Fibroblast of the conjunctiva (primary cell): ENCODE data around the gene MAD2L1.

ENCODE experiments used
- DNase-seq: peaks from one replicate; pipeline ENCODE4 v3.0.0-alpha.2; 2010; ENCODE audit warnings: low read depth

MAD2L1 gene

DNA sequence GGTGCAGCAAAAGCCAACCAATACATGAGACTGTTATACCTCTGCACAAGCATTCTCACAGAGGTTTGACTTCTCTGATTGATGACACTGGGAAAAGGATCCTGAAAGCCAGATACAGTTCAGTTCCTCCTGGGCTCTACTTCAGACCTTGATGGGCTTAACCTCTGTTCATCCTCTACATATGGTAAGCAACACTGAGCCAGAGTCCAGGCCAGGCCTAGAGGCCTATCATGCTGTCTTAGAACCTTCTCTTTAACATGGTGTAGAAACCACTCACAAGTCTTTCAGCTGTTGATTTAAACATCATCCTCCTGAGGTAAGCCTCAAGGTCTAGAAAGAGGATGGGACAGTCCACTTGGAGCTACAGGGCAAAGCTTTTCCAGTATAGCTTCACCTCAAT, 9.2 kb downstream of the MAD2L1 start:
- no peak for DNase-seq

- peak; percentile 33 for DNase-seq
These were observed 10.4 kb downstream of the MAD2L1 start for GRCh38 chr4:120056246-120056645.

DNA sequence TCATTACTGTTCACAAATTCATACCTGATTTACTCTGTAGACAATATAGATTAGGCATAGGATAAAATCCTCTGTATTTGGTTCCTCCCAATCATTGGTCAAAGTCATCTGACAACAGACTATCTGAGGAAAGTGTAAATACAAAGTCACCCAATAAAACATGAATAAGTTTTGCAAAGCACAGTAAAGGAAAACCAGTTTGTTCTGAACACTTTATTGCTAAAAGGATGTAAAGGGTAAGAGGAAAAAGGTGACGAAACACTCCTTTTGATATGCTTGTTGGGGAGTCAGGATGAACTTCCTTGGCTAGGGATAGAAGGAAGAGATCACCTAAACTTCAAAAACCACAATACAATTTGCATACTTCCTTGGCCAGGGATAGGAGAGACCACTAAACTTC, 10.9 kb downstream of the MAD2L1 start:
- no peak for DNase-seq

DNA sequence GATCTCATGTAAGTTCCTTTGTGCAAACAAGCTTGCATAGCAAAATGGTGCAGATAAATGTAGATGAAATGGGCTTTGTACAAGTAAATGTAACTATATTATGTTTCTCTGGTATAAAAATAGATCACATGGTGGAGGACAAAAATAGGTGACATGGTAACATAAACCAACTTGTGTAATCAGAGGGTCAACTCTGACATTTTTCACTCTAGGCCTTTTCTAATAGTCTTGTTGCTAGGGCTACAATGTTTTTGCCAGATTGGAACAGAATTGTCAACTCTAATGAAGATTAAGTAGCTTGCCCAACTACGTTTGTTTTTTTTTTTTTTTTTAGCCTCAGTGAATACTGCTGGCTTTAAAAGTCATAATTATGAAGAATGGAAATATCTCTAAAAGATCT, 11.5 kb downstream of the MAD2L1 start:
- no peak for DNase-seq

DNA sequence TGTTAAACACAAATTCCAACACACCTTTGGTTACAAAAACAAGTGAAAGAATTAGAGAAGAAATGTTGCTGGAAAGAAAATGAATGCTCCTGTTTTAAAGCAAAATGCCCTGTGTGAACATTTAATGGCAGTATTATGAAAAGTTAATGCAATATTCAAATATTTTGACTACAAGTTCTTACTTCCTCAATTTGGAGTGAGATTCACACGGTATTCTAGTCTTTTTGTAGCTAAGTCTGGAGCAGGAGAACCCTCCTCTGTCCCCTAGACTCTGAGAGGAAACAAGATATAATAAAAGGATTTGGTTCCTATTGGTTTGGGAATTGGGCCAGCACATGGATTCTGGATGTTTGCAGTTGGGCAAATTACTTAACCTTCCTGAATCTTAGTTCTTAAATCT, 12.7 kb downstream of the MAD2L1 start:
- no peak for DNase-seq

DNA sequence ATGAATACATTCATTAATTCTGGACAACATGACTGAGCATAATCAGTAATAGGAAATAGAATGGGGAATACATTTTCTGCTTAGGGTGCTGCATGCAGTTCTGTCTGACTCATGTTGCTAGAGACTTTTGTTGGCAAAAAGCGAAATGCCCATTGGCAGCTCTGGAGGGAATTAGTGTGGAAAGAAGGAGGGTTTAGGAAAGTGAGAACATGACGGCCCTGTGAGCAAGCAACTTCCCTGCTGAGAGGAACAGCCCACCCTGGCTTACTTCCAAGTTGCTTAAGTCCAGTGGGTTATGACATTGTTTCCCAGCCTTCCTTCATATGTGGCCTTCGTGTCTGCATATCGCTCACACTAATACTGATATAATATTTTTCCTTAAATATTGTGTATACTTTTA, 13.8 kb downstream of the MAD2L1 start:
- peak; percentile 98 for DNase-seq

- no peak for DNase-seq
These were observed 15.4 kb downstream of the MAD2L1 start for GRCh38 chr4:120051253-120051652.

GRCh38 chr4:120049732-120050494, 16.7 kb downstream of the MAD2L1 start:
- peak; percentile 77 for DNase-seq

DNA sequence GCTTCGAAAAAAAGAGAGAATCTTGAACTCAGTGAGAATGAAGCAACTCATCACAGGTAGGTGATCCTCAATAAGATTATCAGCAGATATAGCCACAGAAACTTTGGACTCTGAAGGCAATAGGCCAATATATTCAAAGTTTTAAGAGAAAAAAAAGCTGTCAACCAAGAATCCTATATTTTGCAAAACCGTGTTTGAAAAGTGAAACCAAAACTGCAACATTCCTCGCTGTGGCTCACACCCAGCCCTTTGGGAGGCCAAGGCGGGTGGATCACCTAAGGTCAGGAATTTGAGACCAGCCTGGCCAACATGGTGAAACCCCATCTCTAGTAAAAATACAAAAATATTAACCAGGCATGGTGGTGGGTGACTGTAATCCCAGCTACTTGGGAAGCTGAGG, 22.8 kb downstream of the MAD2L1 start:
- DNase-seq = no peak

DNA sequence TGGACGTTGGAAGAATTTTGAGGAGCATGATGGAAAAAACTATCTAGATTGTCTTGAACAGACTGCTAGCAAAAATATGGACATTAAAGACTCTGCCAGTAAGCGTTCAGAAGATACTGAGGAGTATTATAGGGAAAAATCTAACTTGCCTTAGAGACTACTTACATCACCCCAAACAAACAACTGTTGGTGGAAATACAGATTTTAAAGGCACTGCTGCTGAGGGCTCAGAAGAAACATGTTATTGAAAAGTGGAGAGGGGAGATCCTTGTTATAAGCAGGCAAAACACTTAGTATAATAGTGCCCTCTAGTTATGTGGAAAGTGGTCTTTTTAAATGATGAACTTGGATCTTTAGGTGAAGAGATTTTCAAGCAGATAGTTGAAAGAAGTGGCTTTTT, 29.2 kb downstream of the MAD2L1 start:
- DNase-seq = no peak

DNA sequence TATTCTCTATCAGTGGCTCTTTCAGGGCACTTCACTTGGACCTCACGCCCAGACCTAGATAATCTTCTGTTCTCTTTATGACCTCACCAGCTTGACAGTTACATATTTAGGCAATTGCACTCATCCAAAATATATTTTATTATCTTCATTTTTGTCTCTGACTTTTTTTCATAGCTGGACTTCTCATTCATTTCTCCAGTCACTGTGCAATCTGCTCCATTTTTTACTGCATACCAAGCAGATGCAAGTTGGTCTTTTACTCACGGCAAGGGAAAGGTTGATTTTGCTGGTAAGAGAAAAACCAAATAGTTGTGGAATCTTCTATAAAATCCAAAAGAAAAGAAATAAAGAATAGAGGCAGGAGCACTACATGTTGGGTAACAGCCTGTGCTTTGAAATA, 31.7 kb downstream of the MAD2L1 start:
- DNase-seq = no peak

- no peak for DNase-seq
These were observed 39.8 kb downstream of the MAD2L1 start for GRCh38 chr4:120026853-120027252.

DNA sequence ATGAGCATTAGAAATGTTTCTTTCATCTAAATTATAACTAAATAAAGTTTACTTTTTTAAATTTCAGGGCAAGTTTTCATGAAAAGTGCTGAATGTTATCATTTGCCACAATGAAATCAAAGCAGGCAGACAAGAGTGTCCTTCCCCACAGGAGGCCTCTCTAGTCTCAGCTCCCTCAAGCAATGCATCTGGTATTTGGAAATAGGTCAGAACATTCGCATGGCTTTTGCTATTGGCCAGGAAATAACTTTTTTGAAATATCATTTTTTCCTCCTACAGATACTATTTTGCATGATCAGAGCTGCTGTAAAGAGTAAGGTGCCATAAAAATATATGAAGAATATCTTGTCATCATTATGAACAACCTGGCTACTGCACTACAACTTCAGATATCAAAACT, 41.1 kb downstream of the MAD2L1 start:
- no peak for DNase-seq

- DNase-seq = no peak
These were observed 47.9 kb downstream of the MAD2L1 start for GRCh38 chr4:120018786-120019185.

- DNase-seq = no peak
These were observed 48.5 kb downstream of the MAD2L1 start for GRCh38 chr4:120017939-120018692.

GRCh38 chr4:120011725-120012124, 54.9 kb downstream of the MAD2L1 start:
- DNase-seq = no peak

- no peak for DNase-seq
These were observed 56.0 kb downstream of the MAD2L1 start for GRCh38 chr4:120010646-120011045.

GRCh38 chr4:120009731-120010130, 56.9 kb downstream of the MAD2L1 start:
- peak; percentile 18 for DNase-seq

DNA sequence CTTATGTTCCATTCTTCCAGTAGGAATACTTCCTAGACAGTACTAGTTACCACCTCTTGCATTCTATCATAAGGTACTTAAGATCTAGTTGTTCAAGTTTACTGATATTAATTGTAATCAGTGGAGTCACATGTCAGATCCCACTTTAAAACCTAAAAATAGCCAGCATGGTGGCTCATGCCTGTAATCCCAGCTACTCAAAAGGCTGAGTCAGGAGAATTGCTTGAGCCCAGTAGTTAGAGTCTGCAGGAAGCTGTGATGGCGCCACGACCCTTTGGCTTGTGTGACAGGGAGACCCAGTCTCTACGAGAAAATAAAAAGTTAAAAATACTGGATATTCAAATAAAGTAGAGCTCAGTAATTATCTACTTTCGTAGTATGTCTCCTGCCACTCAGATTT, 57.7 kb downstream of the MAD2L1 start:
- no peak for DNase-seq

GRCh38 chr4:120007896-120008436, 58.7 kb downstream of the MAD2L1 start:
- no peak for DNase-seq

- peak; percentile 68 for DNase-seq
These were observed 59.3 kb downstream of the MAD2L1 start for GRCh38 chr4:120007191-120007871.
